CD4-positive, alpha-beta T cell treated with Interleukin-17A for 1 hour (primary cell): ENCODE measurements around the gene PAK1.

Experiments used
- DNase-seq: peaks from one replicate; pipeline ENCODE4 v3.0.0-alpha.2; 2020

The PAK1 gene

GRCh38 chr11:77435972-77436371 lies 37.9 kb downstream of the PAK1 start:
- no peak for DNase-seq

GRCh38 chr11:77431813-77432212 lies 42.1 kb downstream of the PAK1 start:
- DNase-seq = no peak

- no peak for DNase-seq
Observed at GRCh38 chr11:77428598-77428997, 45.3 kb downstream of the PAK1 start.

- DNase-seq = no peak
Observed at GRCh38 chr11:77425346-77425745, 48.5 kb downstream of the PAK1 start.

- DNase-seq = no peak
Observed at GRCh38 chr11:77424644-77425043, 49.2 kb downstream of the PAK1 start.

GRCh38 chr11:77423624-77424023 lies 50.3 kb downstream of the PAK1 start:
- DNase-seq = no peak

- DNase-seq = no peak
Observed at GRCh38 chr11:77422687-77423086, 51.2 kb downstream of the PAK1 start.

- no peak for DNase-seq
Observed at GRCh38 chr11:77421041-77421723, 52.7 kb downstream of the PAK1 start.

- DNase-seq = no peak
Observed at GRCh38 chr11:77418971-77419597, 54.8 kb downstream of the PAK1 start.

- no peak for DNase-seq
Observed at GRCh38 chr11:77418155-77418970, 55.5 kb downstream of the PAK1 start.

- no peak for DNase-seq
Observed at GRCh38 chr11:77416357-77416756, 57.5 kb downstream of the PAK1 start.

GRCh38 chr11:77413850-77414460 lies 59.9 kb downstream of the PAK1 start:
- DNase-seq = no peak

- DNase-seq = no peak
Observed at GRCh38 chr11:77412814-77413213, 61.1 kb downstream of the PAK1 start.

- DNase-seq = peak; percentile 80
Observed at GRCh38 chr11:77411717-77412441, 62.0 kb downstream of the PAK1 start.

GRCh38 chr11:77411137-77411707 lies 62.7 kb downstream of the PAK1 start:
- peak; percentile 21 for DNase-seq

GRCh38 chr11:77410076-77410827 lies 63.6 kb downstream of the PAK1 start:
- no peak for DNase-seq

GRCh38 chr11:77409046-77409445 lies 64.8 kb downstream of the PAK1 start:
- DNase-seq = no peak

GRCh38 chr11:77407613-77408012 lies 66.3 kb downstream of the PAK1 start:
- DNase-seq = no peak

GRCh38 chr11:77406396-77406795 lies 67.5 kb downstream of the PAK1 start:
- DNase-seq = no peak

- DNase-seq = no peak
Observed at GRCh38 chr11:77403211-77403610, 70.7 kb downstream of the PAK1 start.

- DNase-seq = no peak
Observed at GRCh38 chr11:77402218-77402556, 71.7 kb downstream of the PAK1 start.
